ENCODE results near the gene MORN1. TPM values are rescaled to one million over a fixed set of nuclear protein-coding genes. Genes with fewer than 3 reads are reported as not detected.

The MORN1 gene
- total RNA-seq, 4 donors from 2014 or later, result 5.7 to 9.7 (median 7.1) TPM

DNA sequence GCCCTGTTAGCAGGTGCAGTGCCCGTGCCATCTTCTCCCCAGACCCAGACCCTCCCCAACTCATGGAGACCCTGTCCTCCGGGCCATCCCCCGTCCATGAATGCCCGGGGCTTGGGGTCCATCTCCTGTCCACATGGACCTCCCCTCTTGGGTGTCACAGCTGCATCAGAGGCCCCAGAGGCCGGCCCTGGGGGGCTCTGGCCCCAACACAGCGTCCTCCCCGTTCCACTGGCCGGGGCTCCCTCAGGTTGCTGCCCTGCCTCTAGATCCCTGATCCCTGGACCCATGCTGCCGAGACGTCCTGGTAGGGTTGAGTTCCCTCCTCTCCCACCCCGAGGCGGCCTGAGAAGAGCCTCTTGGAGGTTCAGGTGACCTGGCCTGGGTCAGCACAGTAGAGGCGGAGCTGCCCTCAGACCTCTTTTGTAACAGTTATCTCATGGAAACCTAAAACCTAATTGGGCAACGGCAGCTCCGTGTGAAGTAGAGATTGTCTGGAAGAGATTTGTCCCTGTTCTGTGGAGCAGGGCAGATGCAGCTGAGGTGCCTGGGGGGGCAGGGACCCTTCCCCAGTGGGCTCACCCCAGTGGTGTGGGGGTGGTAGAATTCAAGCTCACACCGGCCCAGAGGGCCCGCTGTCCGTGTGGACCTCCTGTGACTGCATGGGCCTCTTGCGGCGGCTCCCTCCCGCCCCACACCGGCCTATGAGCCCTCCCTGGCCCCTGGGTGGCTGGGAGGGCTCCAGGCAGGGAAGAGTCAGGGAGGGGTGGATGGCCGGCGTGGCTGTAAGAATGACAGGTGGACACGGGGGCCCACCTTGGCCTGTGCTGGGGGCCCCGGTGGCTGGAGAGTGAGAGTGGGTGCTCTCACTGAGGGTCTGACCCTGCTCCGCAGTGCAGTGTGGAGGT is 107.1 kb downstream of the MORN1 start:
- intact Hi-C loops (cut with DNase I; ENCODE audit: low total_unique reads), result no loop called here
- no peak for DNase-seq (ENCODE audit: low spot score in 2 of 2)
- TF ChIP-seq, protein P1, sequence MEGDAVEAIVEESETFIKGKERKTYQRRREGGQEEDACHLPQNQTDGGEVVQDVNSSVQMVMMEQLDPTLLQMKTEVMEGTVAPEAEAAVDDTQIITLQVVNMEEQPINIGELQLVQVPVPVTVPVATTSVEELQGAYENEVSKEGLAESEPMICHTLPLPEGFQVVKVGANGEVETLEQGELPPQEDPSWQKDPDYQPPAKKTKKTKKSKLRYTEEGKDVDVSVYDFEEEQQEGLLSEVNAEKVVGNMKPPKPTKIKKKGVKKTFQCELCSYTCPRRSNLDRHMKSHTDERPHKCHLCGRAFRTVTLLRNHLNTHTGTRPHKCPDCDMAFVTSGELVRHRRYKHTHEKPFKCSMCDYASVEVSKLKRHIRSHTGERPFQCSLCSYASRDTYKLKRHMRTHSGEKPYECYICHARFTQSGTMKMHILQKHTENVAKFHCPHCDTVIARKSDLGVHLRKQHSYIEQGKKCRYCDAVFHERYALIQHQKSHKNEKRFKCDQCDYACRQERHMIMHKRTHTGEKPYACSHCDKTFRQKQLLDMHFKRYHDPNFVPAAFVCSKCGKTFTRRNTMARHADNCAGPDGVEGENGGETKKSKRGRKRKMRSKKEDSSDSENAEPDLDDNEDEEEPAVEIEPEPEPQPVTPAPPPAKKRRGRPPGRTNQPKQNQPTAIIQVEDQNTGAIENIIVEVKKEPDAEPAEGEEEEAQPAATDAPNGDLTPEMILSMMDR (IDR thresholded peaks at IDR 0.05), result no peak
- no peak for TF ChIP-seq POLR2A (IDR thresholded peaks at IDR 0.05)
- H3K4me3 ChIP-seq (ENCODE audit: low read depth, poor library complexity, severe bottlenecking), result no peak overlapping the region
- 79 to 85% methylated on average over 25 to 26 of the region's 27 CpGs for WGBS, 2 donors

GRCh38 chr1:2283371-2283990 is 107.9 kb downstream of the MORN1 start:
- intact Hi-C loops (cut with DNase I; ENCODE audit: low total_unique reads), result no loop called here
- DNase-seq (ENCODE audit: low spot score in 2 of 2), result no peak
- TF ChIP-seq, protein P1 (IDR thresholded peaks at IDR 0.05), result no peak
- no peak for TF ChIP-seq POLR2A (IDR thresholded peaks at IDR 0.05)
- no peak overlapping the region for H3K4me3 ChIP-seq (ENCODE audit: low read depth, poor library complexity, severe bottlenecking)
- 71 to 87% methylated on average over 8 to 15 of the region's 21 CpGs for WGBS, 2 donors

GRCh38 chr1:2282556-2283270 is 108.6 kb downstream of the MORN1 start:
- intact Hi-C loops (cut with DNase I; ENCODE audit: low total_unique reads), result no loop called here
- DNase-seq (ENCODE audit: low spot score in 2 of 2), result no peak
- 87 to 91% methylated on average over 21 of the region's 29 CpGs for WGBS, 2 donors
- TF ChIP-seq, protein P1 (IDR thresholded peaks at IDR 0.05), result no peak
- no peak for TF ChIP-seq POLR2A (IDR thresholded peaks at IDR 0.05)
- no peak overlapping the region for H3K4me3 ChIP-seq (ENCODE audit: low read depth, poor library complexity, severe bottlenecking)

- TF ChIP-seq, protein P1 (IDR thresholded peaks at IDR 0.05), result no peak
- no peak for TF ChIP-seq POLR2A (IDR thresholded peaks at IDR 0.05)
- WGBS, 2 donors, result 66 to 74% methylated on average over 8 to 9 of the region's 9 CpGs
- H3K4me3 ChIP-seq (ENCODE audit: low read depth, poor library complexity, severe bottlenecking), result no peak overlapping the region
- intact Hi-C loops (cut with DNase I; ENCODE audit: low total_unique reads), result no loop called here
- no peak for DNase-seq (ENCODE audit: low spot score in 2 of 2)
Observed at GRCh38 chr1:2279817-2280216, 111.5 kb downstream of the MORN1 start.

DNA sequence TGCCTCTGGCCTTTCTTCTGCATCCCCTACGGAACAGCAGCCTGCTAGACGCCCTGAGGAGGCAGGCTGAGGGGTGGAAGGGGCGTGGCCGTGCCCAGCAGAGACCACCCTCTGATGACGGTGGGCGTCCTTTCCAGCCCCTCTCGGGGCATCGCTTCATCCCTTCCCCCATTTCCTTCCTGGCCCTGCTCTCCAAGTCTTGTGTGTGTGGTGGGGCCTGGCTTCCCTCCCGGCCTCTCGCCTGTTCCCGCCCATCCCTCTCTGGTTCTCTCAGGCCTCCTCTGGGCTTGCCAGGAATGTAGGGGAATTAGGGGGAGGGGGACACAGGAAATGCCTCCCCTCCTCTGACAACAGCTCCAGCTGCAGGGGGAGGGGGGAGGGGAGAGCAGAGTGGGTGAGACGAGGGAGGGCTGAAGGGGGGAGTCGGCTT is 112.1 kb downstream of the MORN1 start:
- no peak for TF ChIP-seq POLR2A (IDR thresholded peaks at IDR 0.05)
- TF ChIP-seq, protein P1 (IDR thresholded peaks at IDR 0.05), result no peak
- 19 to 28% methylated on average over 13 of the region's 13 CpGs for WGBS, 2 donors
- no peak overlapping the region for H3K4me3 ChIP-seq (ENCODE audit: low read depth, poor library complexity, severe bottlenecking)
- no peak for DNase-seq (ENCODE audit: low spot score in 2 of 2)
- intact Hi-C loops (cut with DNase I; ENCODE audit: low total_unique reads), result no loop called here
